ENCODE measurements around the gene KIF5A.
"Not testable (repeated sequence)": the region's sequence is repeated elsewhere in the genome, so short reads cannot be mapped to it uniquely, and the experiment has no call there.

DNA sequence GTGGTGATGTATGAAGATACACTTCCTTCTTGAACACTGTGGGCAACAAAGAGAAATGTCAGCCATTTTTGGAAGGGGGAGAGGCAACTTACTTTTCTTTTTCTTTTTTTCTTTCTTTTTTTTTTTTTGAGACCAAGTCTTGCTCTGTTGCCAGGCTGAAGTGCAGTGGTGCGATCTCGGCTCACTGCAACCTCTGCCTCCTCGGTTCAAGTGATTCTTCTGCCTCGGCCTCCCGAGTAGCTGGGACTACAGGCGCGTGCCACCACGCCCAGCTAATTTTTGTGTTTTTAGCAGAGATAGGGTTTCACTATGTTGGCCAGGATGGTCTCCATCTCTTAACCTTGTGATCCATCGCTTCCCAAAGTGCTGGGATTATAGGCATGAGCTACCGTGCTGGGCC is 32.1 kb upstream of the KIF5A start:
- TF ChIP-seq, protein P1, sequence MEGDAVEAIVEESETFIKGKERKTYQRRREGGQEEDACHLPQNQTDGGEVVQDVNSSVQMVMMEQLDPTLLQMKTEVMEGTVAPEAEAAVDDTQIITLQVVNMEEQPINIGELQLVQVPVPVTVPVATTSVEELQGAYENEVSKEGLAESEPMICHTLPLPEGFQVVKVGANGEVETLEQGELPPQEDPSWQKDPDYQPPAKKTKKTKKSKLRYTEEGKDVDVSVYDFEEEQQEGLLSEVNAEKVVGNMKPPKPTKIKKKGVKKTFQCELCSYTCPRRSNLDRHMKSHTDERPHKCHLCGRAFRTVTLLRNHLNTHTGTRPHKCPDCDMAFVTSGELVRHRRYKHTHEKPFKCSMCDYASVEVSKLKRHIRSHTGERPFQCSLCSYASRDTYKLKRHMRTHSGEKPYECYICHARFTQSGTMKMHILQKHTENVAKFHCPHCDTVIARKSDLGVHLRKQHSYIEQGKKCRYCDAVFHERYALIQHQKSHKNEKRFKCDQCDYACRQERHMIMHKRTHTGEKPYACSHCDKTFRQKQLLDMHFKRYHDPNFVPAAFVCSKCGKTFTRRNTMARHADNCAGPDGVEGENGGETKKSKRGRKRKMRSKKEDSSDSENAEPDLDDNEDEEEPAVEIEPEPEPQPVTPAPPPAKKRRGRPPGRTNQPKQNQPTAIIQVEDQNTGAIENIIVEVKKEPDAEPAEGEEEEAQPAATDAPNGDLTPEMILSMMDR (IDR thresholded peaks at IDR 0.05; ENCODE audit: low read depth, low read length, poor library complexity, severe bottlenecking) = not testable (repeated sequence)
- TF ChIP-seq EZH2phosphoT487 (IDR thresholded peaks at IDR 0.05; ENCODE audit: borderline replicate concordance, low read length) = not testable (repeated sequence)
